Keratinocyte (primary cell): ENCODE measurements around the gene CWH43.

Experiments used
- EZH2 ChIP-seq: IDR thresholded peaks from one replicate; pipeline ENCODE4 v1.6.1; 2012; ENCODE audit warnings: inconsistent platforms, mild to moderate bottlenecking, low read length, moderate library complexity
- TF ChIP-seq, protein P1 (sequence below), 3 experiments: IDR thresholded peaks in 1 of 3; conservative IDR thresholded peaks in 1 of 3; optimal IDR thresholded peaks in 1 of 3; 2 replicates in 2 of 3; 3 replicates in 1 of 3; pipeline versions ENCODE3 to v1.5.1; 2011; ENCODE audit warnings: low read length in 3 of 3, mild to moderate bottlenecking in 3 of 3, moderate library complexity in 2 of 3, control low read depth in 1 of 3, inconsistent platforms in 1 of 3; ENCODE audit not compliant: insufficient read depth in 2 of 3; ENCODE audit errors: extremely low read depth in 1 of 3

DNA sequence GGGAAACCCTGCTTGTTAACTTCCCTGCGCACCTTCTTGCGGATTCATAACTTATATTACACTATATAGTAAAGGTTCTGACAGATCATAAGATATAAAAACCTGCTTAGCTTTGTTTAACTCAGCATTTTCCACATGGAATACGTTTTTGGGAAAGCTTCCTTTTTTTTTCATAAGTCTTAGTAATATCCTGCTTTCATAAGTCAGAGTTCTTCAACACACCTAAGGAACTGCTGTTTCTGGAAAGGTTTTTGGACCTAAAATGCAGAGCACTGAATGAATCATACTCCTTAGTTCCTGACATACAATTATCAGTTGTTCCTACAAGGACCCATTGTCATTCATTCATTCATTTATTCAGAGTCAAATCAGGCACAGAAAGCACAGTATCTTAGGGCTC, 47.2 kb upstream of the CWH43 start:
- TF ChIP-seq, protein P1, sequence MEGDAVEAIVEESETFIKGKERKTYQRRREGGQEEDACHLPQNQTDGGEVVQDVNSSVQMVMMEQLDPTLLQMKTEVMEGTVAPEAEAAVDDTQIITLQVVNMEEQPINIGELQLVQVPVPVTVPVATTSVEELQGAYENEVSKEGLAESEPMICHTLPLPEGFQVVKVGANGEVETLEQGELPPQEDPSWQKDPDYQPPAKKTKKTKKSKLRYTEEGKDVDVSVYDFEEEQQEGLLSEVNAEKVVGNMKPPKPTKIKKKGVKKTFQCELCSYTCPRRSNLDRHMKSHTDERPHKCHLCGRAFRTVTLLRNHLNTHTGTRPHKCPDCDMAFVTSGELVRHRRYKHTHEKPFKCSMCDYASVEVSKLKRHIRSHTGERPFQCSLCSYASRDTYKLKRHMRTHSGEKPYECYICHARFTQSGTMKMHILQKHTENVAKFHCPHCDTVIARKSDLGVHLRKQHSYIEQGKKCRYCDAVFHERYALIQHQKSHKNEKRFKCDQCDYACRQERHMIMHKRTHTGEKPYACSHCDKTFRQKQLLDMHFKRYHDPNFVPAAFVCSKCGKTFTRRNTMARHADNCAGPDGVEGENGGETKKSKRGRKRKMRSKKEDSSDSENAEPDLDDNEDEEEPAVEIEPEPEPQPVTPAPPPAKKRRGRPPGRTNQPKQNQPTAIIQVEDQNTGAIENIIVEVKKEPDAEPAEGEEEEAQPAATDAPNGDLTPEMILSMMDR (optimal IDR thresholded peaks at IDR 0.05 in 1 of 3, IDR thresholded peaks at IDR 0.05 in 1 of 3, conservative IDR thresholded peaks at IDR 0.05 in 1 of 3; ENCODE audit: extremely low read depth in 1 of 3, insufficient read depth in 2 of 3, low read length in 3 of 3): no peak
- no peak for TF ChIP-seq EZH2
